ENCODE data around the gene ZDHHC7.

ZDHHC7 gene

GRCh38 chr16:85049706-85050305, 38.5 kb upstream of the ZDHHC7 start:
- TF ChIP-seq CTCF (IDR thresholded peaks at IDR 0.05; ENCODE audit: low read depth, low read length) = no peak
- H3K27me3 ChIP-seq (ENCODE audit: insufficient read depth, low read depth, severe bottlenecking) = no peaks in the 10 kb centered on the region
- H3K4me3 ChIP-seq (ENCODE audit: low read depth, low read length) = no peak overlapping the region
- no peaks in the 10 kb centered on the region for H3K36me3 ChIP-seq
- H3K9me3 ChIP-seq (ENCODE audit: severe bottlenecking) = no peaks in the 10 kb centered on the region
- DNase-seq = no peak
- H3K27ac ChIP-seq = no peak overlapping the region

DNA sequence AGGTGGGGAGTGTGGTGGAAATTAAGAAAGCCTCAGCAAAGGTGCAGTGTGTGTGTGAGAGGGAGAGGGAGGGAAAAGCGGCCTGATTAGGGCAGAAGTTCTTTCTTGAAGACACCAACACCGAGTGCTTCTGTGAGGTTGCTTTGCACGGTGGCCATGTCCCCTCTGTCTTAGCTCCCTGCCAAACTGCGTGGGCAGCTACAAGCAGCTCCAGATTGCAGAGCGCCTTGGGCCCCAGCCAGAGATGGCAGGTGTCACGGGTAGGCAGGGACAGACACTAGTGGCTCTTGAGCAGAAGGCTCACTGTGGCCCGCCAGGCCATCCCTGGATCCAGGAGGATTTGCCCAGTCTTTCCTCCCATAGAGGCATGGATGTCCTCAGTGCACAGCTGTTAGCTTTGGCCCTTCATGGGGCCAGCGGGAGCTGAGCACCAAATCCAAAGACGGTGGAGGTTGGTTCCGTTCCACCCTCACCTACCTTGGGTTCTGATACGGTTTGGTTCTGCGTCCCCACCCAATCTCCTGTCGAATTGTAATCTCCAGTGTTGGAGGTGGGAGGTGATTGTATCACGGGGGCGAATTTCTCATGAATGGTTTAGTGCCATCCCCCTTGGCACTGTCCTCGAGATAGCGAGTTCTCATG, 37.7 kb upstream of the ZDHHC7 start:
- no peaks in the 10 kb centered on the region for H3K9me3 ChIP-seq (ENCODE audit: severe bottlenecking)
- H3K36me3 ChIP-seq = no peaks in the 10 kb centered on the region
- no peaks in the 10 kb centered on the region for H3K27me3 ChIP-seq (ENCODE audit: insufficient read depth, low read depth, severe bottlenecking)
- DNase-seq = no peak
- no peak overlapping the region for H3K27ac ChIP-seq
- no peak for TF ChIP-seq CTCF (IDR thresholded peaks at IDR 0.05; ENCODE audit: low read depth, low read length)
- no peak overlapping the region for H3K4me3 ChIP-seq (ENCODE audit: low read depth, low read length)

- Histone ChIP-seq H3K4me3 (ENCODE audit: low read depth, low read length) (no peak overlapping the region), H3K27me3 (ENCODE audit: insufficient read depth, low read depth, severe bottlenecking) (no peaks in the 10 kb centered on the region), H3K9me3 (ENCODE audit: severe bottlenecking) (no peaks in the 10 kb centered on the region), H3K27ac (no peak overlapping the region), H3K36me3 (no peaks in the 10 kb centered on the region)
- TF ChIP-seq CTCF (IDR thresholded peaks at IDR 0.05; ENCODE audit: low read depth, low read length) = no peak
- DNase-seq = no peak
Observed at GRCh38 chr16:85047867-85048455, 36.6 kb upstream of the ZDHHC7 start.

GRCh38 chr16:85046931-85047866, 35.9 kb upstream of the ZDHHC7 start:
- no peak for DNase-seq
- no peaks in the 10 kb centered on the region for H3K27me3 ChIP-seq (ENCODE audit: insufficient read depth, low read depth, severe bottlenecking)
- no peak for TF ChIP-seq CTCF (IDR thresholded peaks at IDR 0.05; ENCODE audit: low read depth, low read length)
- no peak overlapping the region for H3K4me3 ChIP-seq (ENCODE audit: low read depth, low read length)
- H3K27ac ChIP-seq = no peak overlapping the region
- no peaks in the 10 kb centered on the region for H3K36me3 ChIP-seq
- no peaks in the 10 kb centered on the region for H3K9me3 ChIP-seq (ENCODE audit: severe bottlenecking)

GRCh38 chr16:85046472-85046916, 35.2 kb upstream of the ZDHHC7 start:
- DNase-seq = no peak
- no peak for TF ChIP-seq CTCF (IDR thresholded peaks at IDR 0.05; ENCODE audit: low read depth, low read length)
- Histone ChIP-seq H3K27me3 (ENCODE audit: insufficient read depth, low read depth, severe bottlenecking) (no peaks in the 10 kb centered on the region), H3K4me3 (ENCODE audit: low read depth, low read length) (no peak overlapping the region), H3K9me3 (ENCODE audit: severe bottlenecking) (no peaks in the 10 kb centered on the region), H3K36me3 (no peaks in the 10 kb centered on the region), H3K27ac (no peak overlapping the region)
